GM19467 (cell line): Measurements from ENCODE around the gene PRKCH.
A peak's percentile ranks its signal among the peaks of the same experiment; 100 is the strongest.
"Not testable (repeated sequence)": the region's sequence is repeated elsewhere in the genome, so short reads cannot be mapped to it uniquely, and the experiment has no call there.

Source experiments
- ATAC-seq: cut with Tn5 transposase; IDR thresholded peaks from one replicate; pipeline ENCODE4 v1.9.1; 2021; ENCODE audit warnings: mild to moderate bottlenecking, moderate library complexity; ENCODE audit not compliant: unreplicated experiment

PRKCH gene

GRCh38 chr14:61524936-61525292 is 203.5 kb downstream of the PRKCH start:
- ATAC-seq = no peak

GRCh38 chr14:61525293-61526011 is 204.1 kb downstream of the PRKCH start:
- ATAC-seq = peak; percentile 85

GRCh38 chr14:61526405-61527312 is 205.3 kb downstream of the PRKCH start:
- ATAC-seq = no peak

- no peak for ATAC-seq
Observed at GRCh38 chr14:61527325-61528100, 206.1 kb downstream of the PRKCH start.

GRCh38 chr14:61528591-61529021 is 207.2 kb downstream of the PRKCH start:
- ATAC-seq = no peak

GRCh38 chr14:61529360-61529759 is 208.0 kb downstream of the PRKCH start:
- ATAC-seq = not testable (repeated sequence)

- no peak for ATAC-seq
Observed at GRCh38 chr14:61530296-61530695, 208.9 kb downstream of the PRKCH start.

- no peak for ATAC-seq
Observed at GRCh38 chr14:61530896-61531295, 209.5 kb downstream of the PRKCH start.

- ATAC-seq = no peak
Observed at GRCh38 chr14:61531465-61532122, 210.2 kb downstream of the PRKCH start.

GRCh38 chr14:61532123-61532505 is 210.7 kb downstream of the PRKCH start:
- no peak for ATAC-seq

GRCh38 chr14:61532763-61533162 is 211.4 kb downstream of the PRKCH start:
- no peak for ATAC-seq

- no peak for ATAC-seq
Observed at GRCh38 chr14:61533513-61534255, 212.3 kb downstream of the PRKCH start.

- no peak for ATAC-seq
Observed at GRCh38 chr14:61535032-61535431, 213.7 kb downstream of the PRKCH start.

GRCh38 chr14:61535458-61535857 is 214.1 kb downstream of the PRKCH start:
- ATAC-seq = no peak

- no peak for ATAC-seq
Observed at GRCh38 chr14:61536661-61537562, 215.5 kb downstream of the PRKCH start.

GRCh38 chr14:61537563-61538463 is 216.4 kb downstream of the PRKCH start:
- no peak for ATAC-seq

GRCh38 chr14:61538464-61539022 is 217.2 kb downstream of the PRKCH start:
- no peak for ATAC-seq

- ATAC-seq = no peak
Observed at GRCh38 chr14:61539631-61540030, 218.3 kb downstream of the PRKCH start.
